BE2C (cell line): ENCODE measurements around the gene CAMTA1.
A peak's percentile ranks its signal among the peaks of the same experiment; 100 is the strongest.

ENCODE experiments used
- DNase-seq: peaks from one replicate; pipeline ENCODE4 v3.0.0-alpha.2; 2020
- H3K27me3 ChIP-seq: fragments of 250-450 bp; sonication (Bioruptor Pico); 2 replicates; pipeline ENCODE4 v1.5.1; 2020; ENCODE audit warnings: mild to moderate bottlenecking
- H3K36me3 ChIP-seq: fragments of 250-450 bp; sonication (Bioruptor Pico); 2 replicates; pipeline ENCODE4 v1.5.1; 2020; ENCODE audit warnings: mild to moderate bottlenecking
- H3K4me1 ChIP-seq: fragments of 250-450 bp; sonication (Bioruptor Pico); 2 replicates; pipeline ENCODE4 v1.5.1; 2020
- H3K4me3 ChIP-seq: 2 replicates; pipeline ENCODE4 v1.5.1; 2011; ENCODE audit warnings: low read depth, low read length
- H3K9me3 ChIP-seq: fragments of 250-450 bp; sonication (Bioruptor Pico); 2 replicates; pipeline ENCODE4 v1.5.1; 2020
- CTCF ChIP-seq: IDR thresholded peaks from 2 replicates; pipeline ENCODE4 v1.5.1; 2012; ENCODE audit warnings: mild to moderate bottlenecking, low read depth, low read length

CAMTA1 gene

GRCh38 chr1:7251454-7251800 is 466.2 kb downstream of the CAMTA1 start:
- Histone ChIP-seq H3K4me3 (no peak overlapping the region), H3K36me3 (no peaks in the 10 kb centered on the region), H3K27me3 (no peaks in the 10 kb centered on the region), H3K4me1 (no peaks in the 10 kb centered on the region; the same call in 1 of the 2 replicates), H3K9me3 (no peaks in the 10 kb centered on the region)
- DNase-seq, result no peak
- TF ChIP-seq CTCF, result no peak

- DNase-seq, result no peak
- no peak overlapping the region for H3K4me3 ChIP-seq
- H3K36me3 ChIP-seq, result no peaks in the 10 kb centered on the region
- no peaks in the 10 kb centered on the region for H3K27me3 ChIP-seq
- peaks cover 5% of the 10 kb centered on the region; the same call in 1 of the 2 replicates for H3K4me1 ChIP-seq
- H3K9me3 ChIP-seq, result no peaks in the 10 kb centered on the region
- no peak for TF ChIP-seq CTCF
Observed at GRCh38 chr1:7252411-7253117, 467.3 kb downstream of the CAMTA1 start.

- TF ChIP-seq CTCF, result no peak
- Histone ChIP-seq H3K4me3 (no peak overlapping the region), H3K27me3 (no peaks in the 10 kb centered on the region), H3K36me3 (no peaks in the 10 kb centered on the region), H3K9me3 (no peaks in the 10 kb centered on the region), H3K4me1 (peaks cover 5% of the 10 kb centered on the region; the same call in 1 of the 2 replicates)
- DNase-seq, result no peak
Observed at GRCh38 chr1:7253118-7253480, 467.8 kb downstream of the CAMTA1 start.

GRCh38 chr1:7253988-7254587 is 468.8 kb downstream of the CAMTA1 start:
- H3K4me3 ChIP-seq, result no peak overlapping the region
- no peaks in the 10 kb centered on the region for H3K36me3 ChIP-seq
- DNase-seq, result no peak
- H3K4me1 ChIP-seq, result peaks cover 5% of the 10 kb centered on the region; the same call in 1 of the 2 replicates
- no peak for TF ChIP-seq CTCF
- no peaks in the 10 kb centered on the region for H3K9me3 ChIP-seq
- H3K27me3 ChIP-seq, result no peaks in the 10 kb centered on the region

GRCh38 chr1:7255303-7256058 is 470.2 kb downstream of the CAMTA1 start:
- Histone ChIP-seq H3K36me3 (no peaks in the 10 kb centered on the region), H3K9me3 (no peaks in the 10 kb centered on the region), H3K4me1 (peaks cover 5% of the 10 kb centered on the region; the same call in 1 of the 2 replicates), H3K4me3 (no peak overlapping the region), H3K27me3 (no peaks in the 10 kb centered on the region)
- no peak for TF ChIP-seq CTCF
- no peak for DNase-seq

GRCh38 chr1:7256526-7256925 is 471.3 kb downstream of the CAMTA1 start:
- Histone ChIP-seq H3K4me3 (no peak overlapping the region), H3K4me1 (peaks cover 5% of the 10 kb centered on the region; the same call in 1 of the 2 replicates), H3K27me3 (no peaks in the 10 kb centered on the region), H3K36me3 (no peaks in the 10 kb centered on the region), H3K9me3 (no peaks in the 10 kb centered on the region)
- no peak for TF ChIP-seq CTCF
- peak; percentile 38 for DNase-seq
